Immature natural killer cell (primary cell): ENCODE results near the gene IKZF4. TPM values are rescaled to one million over a fixed set of nuclear protein-coding genes. Genes with fewer than 3 reads are reported as not detected.
"Not testable (repeated sequence)": the region's sequence is repeated elsewhere in the genome, so short reads cannot be mapped to it uniquely, and the experiment has no call there.

Experiments used
- DNase-seq, 3 donors: peaks; one replicate each; pipeline ENCODE4 v3.0.0; 2022; ENCODE audit warnings: mixed read lengths in 1 of 3
- H3K27ac Mint-ChIP-seq, 6 donors: one replicate each; pipeline ENCODE4 v1.8.0; 2020; ENCODE audit warnings: mixed read lengths in 6 of 6, mild to moderate bottlenecking in 5 of 6, inconsistent platforms in 4 of 6, moderate library complexity in 3 of 6
- H3K27me3 Mint-ChIP-seq, 3 donors: one replicate each; pipeline ENCODE4 v1.8.0; 2020 to 2021; ENCODE audit warnings: low read depth in 3 of 3, mild to moderate bottlenecking in 3 of 3, mixed read lengths in 3 of 3, moderate library complexity in 3 of 3, inconsistent platforms in 1 of 3
- H3K36me3 Mint-ChIP-seq, 3 donors: one replicate each; pipeline ENCODE4 v1.8.0; 2020; ENCODE audit warnings: mixed read lengths in 3 of 3, inconsistent platforms in 2 of 3, mild to moderate bottlenecking in 2 of 3
- H3K4me1 Mint-ChIP-seq, 2 donors: one replicate each; pipeline ENCODE4 v1.8.0; 2020; ENCODE audit warnings: inconsistent platforms in 2 of 2, mild to moderate bottlenecking in 2 of 2, mixed read lengths in 2 of 2, moderate library complexity in 1 of 2
- H3K4me3 Mint-ChIP-seq, 5 donors: one replicate each; pipeline ENCODE4 v1.8.0; 2020; ENCODE audit warnings: mild to moderate bottlenecking in 5 of 5, mixed read lengths in 5 of 5, inconsistent platforms in 3 of 5, moderate library complexity in 3 of 5
- H3K9me3 Mint-ChIP-seq, 6 donors: one replicate each; pipeline ENCODE4 v1.8.0; 2020; ENCODE audit warnings: mild to moderate bottlenecking in 6 of 6, mixed read lengths in 6 of 6, inconsistent platforms in 4 of 6, moderate library complexity in 3 of 6
- polyA plus RNA-seq, 3 donors: library from polyadenylated mRNA; unstranded; fragments of 300-500 nt; fragmentation: Illumina TruSeq; gene quantifications; one replicate each; pipeline ENCODE4 v1.2.3, GENCODE V29; 2021

The IKZF4 gene
- polyA plus RNA-seq, 3 donors from 2014 or later: 1.0 TPM; not detected in 2

- Mint-ChIP-seq H3K27ac (no peak overlapping the region), H3K9me3 (no peaks in the 10 kb centered on the region), H3K4me3 (no peak overlapping the region), H3K27me3 (peaks cover 0 to 2% (median 2%) of the 10 kb centered on the region in 3 donors), H3K36me3 (peaks cover 9 to 19% (median 19%) of the 10 kb centered on the region in 3 donors), H3K4me1 (peaks cover 0 to 12% of the 10 kb centered on the region in 2 donors)
- DNase-seq: peak in 1 of 3 donors; percentile 10
These were observed 13.9 kb downstream of the IKZF4 start for GRCh38 chr12:56034586-56035332.

- Mint-ChIP-seq H3K27ac (peak overlapping the region in 1 of 6 donors; percentile 79), H3K9me3 (no peaks in the 10 kb centered on the region), H3K4me1 (peaks cover 15 to 22% of the 10 kb centered on the region in 2 donors), H3K36me3 (peaks cover 9 to 16% (median 15%) of the 10 kb centered on the region in 3 donors), H3K4me3 (no peak overlapping the region), H3K27me3 (peaks cover 6 to 8% (median 7%) of the 10 kb centered on the region in 3 donors)
- DNase-seq: no peak
These were observed 16.3 kb downstream of the IKZF4 start for GRCh38 chr12:56037161-56037560.

- H3K27ac Mint-ChIP-seq: peak overlapping the region in 4 of 6 donors; percentile 15 to 60 (median 40)
- no peaks in the 10 kb centered on the region for H3K9me3 Mint-ChIP-seq
- H3K4me1 Mint-ChIP-seq: peaks cover 25 to 31% of the 10 kb centered on the region in 2 donors
- H3K36me3 Mint-ChIP-seq: peaks cover 3 to 15% (median 7%) of the 10 kb centered on the region in 3 donors
- H3K27me3 Mint-ChIP-seq: peaks cover 9 to 15% (median 10%) of the 10 kb centered on the region in 3 donors
- no peak for DNase-seq
- peak overlapping the region in 3 of 5 donors; percentile 11 to 27 (median 12) for H3K4me3 Mint-ChIP-seq
These were observed 17.3 kb downstream of the IKZF4 start for GRCh38 chr12:56038022-56038655.

GRCh38 chr12:56040151-56040550 is 19.3 kb downstream of the IKZF4 start:
- Mint-ChIP-seq H3K4me1 (peaks cover 35 to 37% of the 10 kb centered on the region in 2 donors), H3K36me3 (peaks cover 3 to 21% (median 11%) of the 10 kb centered on the region in 3 donors), H3K27ac (no peak overlapping the region), H3K9me3 (no peaks in the 10 kb centered on the region), H3K27me3 (peaks cover 7 to 15% (median 10%) of the 10 kb centered on the region in 3 donors), H3K4me3 (no peak overlapping the region)
- DNase-seq: no peak

GRCh38 chr12:56040963-56041551 is 20.2 kb downstream of the IKZF4 start:
- H3K27me3 Mint-ChIP-seq: peaks cover 7 to 15% (median 10%) of the 10 kb centered on the region in 3 donors
- H3K36me3 Mint-ChIP-seq: peaks cover 0 to 16% (median 4%) of the 10 kb centered on the region in 3 donors
- peaks cover 36 to 37% of the 10 kb centered on the region in 2 donors for H3K4me1 Mint-ChIP-seq
- no peak for DNase-seq
- H3K4me3 Mint-ChIP-seq: peak overlapping the region; percentile 96 to 99 (median 97)
- H3K9me3 Mint-ChIP-seq: no peaks in the 10 kb centered on the region
- peak overlapping the region; percentile 78 to 99 (median 98) for H3K27ac Mint-ChIP-seq

GRCh38 chr12:56041552-56042429 is 20.9 kb downstream of the IKZF4 start, which contains the start of gene RPS26:
RPS26 (plus strand) TSS chr12:56041918; CDS start chr12:56042167, 249 bp downstream.
- Mint-ChIP-seq H3K4me3 (peak within 1 kb of the TSS; percentile 96 to 99 (median 97)), H3K4me1 (peaks cover 37 to 41% of the 10 kb centered on the region in 2 donors), H3K27me3 (peaks cover 7 to 14% (median 10%) of the 10 kb centered on the region in 3 donors), H3K27ac (peak within 1 kb of the TSS; percentile 93 to 99 (median 98)), H3K36me3 (peaks cover 0 to 16% (median 4%) of the 10 kb centered on the region in 3 donors), H3K9me3 (no peaks in the 10 kb centered on the region)
- DNase-seq: peak; percentile 94 to 97 (median 94)

- peaks cover 7 to 13% (median 10%) of the 10 kb centered on the region in 3 donors for H3K27me3 Mint-ChIP-seq
- peaks cover 0 to 16% (median 4%) of the 10 kb centered on the region in 3 donors for H3K36me3 Mint-ChIP-seq
- H3K27ac Mint-ChIP-seq: peak overlapping the region; percentile 93 to 99 (median 98)
- DNase-seq, H3K9me3 Mint-ChIP-seq: not testable (repeated sequence)
- H3K4me1 Mint-ChIP-seq: peaks cover 40 to 41% of the 10 kb centered on the region in 2 donors
- peak overlapping the region; percentile 96 to 99 (median 97) for H3K4me3 Mint-ChIP-seq
These were observed 21.6 kb downstream of the IKZF4 start for GRCh38 chr12:56042430-56042813.

GRCh38 chr12:56042843-56043242 is 22.0 kb downstream of the IKZF4 start:
- peaks cover 7 to 13% (median 10%) of the 10 kb centered on the region in 3 donors for H3K27me3 Mint-ChIP-seq
- H3K4me1 Mint-ChIP-seq: peaks cover 38 to 41% of the 10 kb centered on the region in 2 donors
- H3K9me3 Mint-ChIP-seq: no peaks in the 10 kb centered on the region
- peaks cover 0 to 16% (median 4%) of the 10 kb centered on the region in 3 donors for H3K36me3 Mint-ChIP-seq
- no peak for DNase-seq
- H3K27ac Mint-ChIP-seq: peak overlapping the region; percentile 83 to 99 (median 98)
- peak overlapping the region; percentile 96 to 99 (median 97) for H3K4me3 Mint-ChIP-seq

GRCh38 chr12:56046027-56046780 is 25.4 kb downstream of the IKZF4 start:
- H3K4me3 Mint-ChIP-seq: no peak overlapping the region

GRCh38 chr12:56053407-56053893 is 32.6 kb downstream of the IKZF4 start:
- peaks cover 0 to 2% (median 2%) of the 10 kb centered on the region in 3 donors for H3K27me3 Mint-ChIP-seq
- H3K4me3 Mint-ChIP-seq: no peak overlapping the region
- H3K27ac Mint-ChIP-seq: no peak overlapping the region
- H3K9me3 Mint-ChIP-seq: no peaks in the 10 kb centered on the region
- no peaks in the 10 kb centered on the region for H3K36me3 Mint-ChIP-seq
- no peak for DNase-seq
- peaks cover 2 to 7% of the 10 kb centered on the region in 2 donors for H3K4me1 Mint-ChIP-seq

More at GRCh38 chr12:56046027-56046780, 25.4 kb downstream of the IKZF4 start:
- H3K9me3 Mint-ChIP-seq: no peaks in the 10 kb centered on the region
- H3K27ac Mint-ChIP-seq: peak overlapping the region in 4 of 6 donors; percentile 45 to 80 (median 58)
- H3K27me3 Mint-ChIP-seq: peaks cover 7 to 13% (median 10%) of the 10 kb centered on the region in 3 donors
- H3K4me1 Mint-ChIP-seq: peaks cover 25 to 34% of the 10 kb centered on the region in 2 donors
- H3K36me3 Mint-ChIP-seq: peaks cover 0 to 16% (median 4%) of the 10 kb centered on the region in 3 donors
- DNase-seq: no peak

GRCh38 chr12:56059964-56060363 is 39.1 kb downstream of the IKZF4 start:
- not testable (repeated sequence) for H3K4me1 Mint-ChIP-seq, H3K4me3 Mint-ChIP-seq, H3K27ac Mint-ChIP-seq, H3K36me3 Mint-ChIP-seq, DNase-seq, H3K9me3 Mint-ChIP-seq, H3K27me3 Mint-ChIP-seq

- no peaks in the 10 kb centered on the region for H3K36me3 Mint-ChIP-seq
- no peaks in the 10 kb centered on the region for H3K9me3 Mint-ChIP-seq
- H3K27ac Mint-ChIP-seq: no peak overlapping the region
- H3K4me1 Mint-ChIP-seq: no peaks in the 10 kb centered on the region
- H3K27me3 Mint-ChIP-seq: peaks cover 0 to 7% (median 1%) of the 10 kb centered on the region in 3 donors
- no peak overlapping the region for H3K4me3 Mint-ChIP-seq
- no peak for DNase-seq
These were observed 41.1 kb downstream of the IKZF4 start for GRCh38 chr12:56061982-56062381.
